H1 (cell line): ENCODE results near the gene PFKP. TPM values are rescaled to one million over a fixed set of nuclear protein-coding genes. Genes with fewer than 3 reads are reported as not detected.

Experiments used
- CTCF ChIA-PET: fragments of 300-600 bp; sonication (Branson Sonifier 250); formaldehyde crosslinking; loops from one replicate; lab custom pipeline; 2021; ENCODE audit not compliant: partially characterized antibody; lab: Charles Lee
- POLR2A ChIA-PET: fragments of 300-600 bp; sonication (Branson Sonifier 250); formaldehyde crosslinking; loops from one replicate; lab custom pipeline; 2021; ENCODE audit warnings: inconsistent platforms; ENCODE audit not compliant: partially characterized antibody; lab: Charles Lee
- DNase-seq, 2 experiments: peaks; one replicate each; pipeline versions ENCODE4 v3.0.0 to v3.0.0-alpha.2; 2010 to 2022; ENCODE audit warnings: low spot score in 2 of 2, low read depth in 1 of 2, mixed read lengths in 1 of 2
- FAIRE-seq: peaks from 2 replicates; lab custom pipeline; 2011; peaks lifted over from hg19 to GRCh38; lab: Jason Lieb, UNC
- H2AFZ ChIP-seq: 2 replicates; pipeline ENCODE4 v1.8.1; 2012; ENCODE audit warnings: low read length, inconsistent platforms
- H2AK5ac ChIP-seq: 2 replicates; pipeline ENCODE4 v1.6.1; 2013; ENCODE audit warnings: low read depth, low read length
- H2BK120ac ChIP-seq: replicated peaks from 2 replicates; pipeline ENCODE3; 2013; ENCODE audit warnings: low read depth, low read length, inconsistent platforms
- H2BK12ac ChIP-seq: 2 replicates; pipeline ENCODE4 v1.6.1; 2013; ENCODE audit warnings: low read depth, low read length
- H2BK15ac ChIP-seq: 2 replicates; pipeline ENCODE4 v1.6.1; 2013; ENCODE audit warnings: low read length
- H2BK20ac ChIP-seq: 2 replicates; pipeline ENCODE4 v1.6.1; 2013; ENCODE audit warnings: low read length
- H2BK5ac ChIP-seq: 2 replicates; pipeline ENCODE4 v1.6.1; 2013; ENCODE audit warnings: low read depth, low read length
- H3K14ac ChIP-seq: 2 replicates; pipeline ENCODE4 v1.6.1; 2013; ENCODE audit warnings: inconsistent platforms; ENCODE audit not compliant: insufficient read length
- H3K18ac ChIP-seq: 2 replicates; pipeline ENCODE4 v1.6.1; 2013; ENCODE audit warnings: low read length; ENCODE audit errors: extremely low read depth
- H3K23ac ChIP-seq: 2 replicates; pipeline ENCODE4 v1.6.1; 2013; ENCODE audit warnings: inconsistent platforms; ENCODE audit not compliant: insufficient read length
- H3K23me2 ChIP-seq: 2 replicates; pipeline ENCODE4 v1.6.1; 2013; ENCODE audit warnings: low read depth, low read length
- H3K27ac ChIP-seq: 2 replicates; pipeline ENCODE4 v1.6.1; 2011; ENCODE audit warnings: low read depth, low read length, inconsistent platforms
- H3K27me3 ChIP-seq, 4 experiments: replicated peaks in 1 of 4; 1 replicate in 1 of 4; 2 replicates in 3 of 4; pipeline versions ENCODE4 v1.6.1 to v1.8.1; 2011 to 2013; ENCODE audit warnings: low read length in 3 of 4, mild to moderate bottlenecking in 3 of 4, inconsistent platforms in 2 of 4, mixed read lengths in 2 of 4, moderate library complexity in 1 of 4; ENCODE audit not compliant: control insufficient read depth in 3 of 4, insufficient read depth in 3 of 4; ENCODE audit errors: extremely low read depth in 1 of 4
- H3K36me3 ChIP-seq, 4 experiments: 2 replicates each; pipeline versions ENCODE4 v1.6.1 to v1.8.1; 2011 to 2013; ENCODE audit warnings: mild to moderate bottlenecking in 4 of 4, low read length in 3 of 4, moderate library complexity in 2 of 4, control low read depth in 1 of 4, inconsistent platforms in 1 of 4; ENCODE audit not compliant: insufficient read depth in 4 of 4, control insufficient read depth in 2 of 4
- H3K4ac ChIP-seq: replicated peaks from 2 replicates; pipeline ENCODE3; 2013; ENCODE audit warnings: low read length, low read depth, mixed read lengths, inconsistent platforms; ENCODE audit not compliant: insufficient read length
- H3K4me1 ChIP-seq, 4 experiments: replicated peaks in 1 of 4; 1 replicate in 1 of 4; 2 replicates in 3 of 4; pipeline versions ENCODE4 v1.6.1 to v1.8.1; 2011 to 2013; ENCODE audit warnings: low read length in 3 of 4, inconsistent platforms in 2 of 4, mixed read lengths in 1 of 4; ENCODE audit not compliant: insufficient read depth in 4 of 4, control insufficient read depth in 3 of 4
- H3K4me2 ChIP-seq, 2 experiments: 2 replicates each; pipeline versions ENCODE4 v1.6.1 to v1.8.1; 2011 to 2013; ENCODE audit warnings: low read depth in 2 of 2, low read length in 2 of 2, control low read depth in 1 of 2, inconsistent platforms in 1 of 2, mild to moderate bottlenecking in 1 of 2; ENCODE audit not compliant: insufficient read depth in 1 of 2
- H3K4me3 ChIP-seq, 4 experiments: fragments of 200-600, 300-600 bp in 1 of 4; sonication (generic), shearing (Covaris generic), sonication (Bioruptor Twin) in 1 of 4; 2 replicates each; pipeline versions ENCODE4 v1.5.1 to v1.8.1; 2011 to 2016; ENCODE audit warnings: low read length in 4 of 4, low read depth in 3 of 4, control low read depth in 2 of 4, inconsistent platforms in 2 of 4, mild to moderate bottlenecking in 2 of 4, mixed read lengths in 1 of 4, moderate library complexity in 1 of 4; ENCODE audit not compliant: insufficient read depth in 2 of 4; ENCODE audit errors: extremely low read depth in 1 of 4
- H3K56ac ChIP-seq: replicated peaks from 2 replicates; pipeline ENCODE3; 2013; ENCODE audit warnings: low read depth, mild to moderate bottlenecking, mixed read lengths, low read length, inconsistent platforms; ENCODE audit not compliant: insufficient read length
- H3K79me1 ChIP-seq: 2 replicates; pipeline ENCODE4 v1.6.1; 2013; ENCODE audit warnings: low read depth, low read length, control low read depth
- H3K79me2 ChIP-seq, 2 experiments: 2 replicates each; pipeline versions ENCODE4 v1.6.1 to v1.8.1; 2012 to 2013; ENCODE audit warnings: low read length in 2 of 2, mild to moderate bottlenecking in 2 of 2, inconsistent platforms in 1 of 2; ENCODE audit not compliant: insufficient read depth in 2 of 2, control insufficient read depth in 1 of 2
- H3K9ac ChIP-seq, 4 experiments: replicated peaks in 1 of 4; 1 replicate in 1 of 4; 2 replicates in 3 of 4; pipeline versions ENCODE4 v1.6.1 to v1.8.1; 2011 to 2013; ENCODE audit warnings: low read depth in 3 of 4, low read length in 3 of 4, control low read depth in 2 of 4, mild to moderate bottlenecking in 2 of 4, moderate library complexity in 2 of 4, inconsistent platforms in 1 of 4; ENCODE audit errors: extremely low read depth in 1 of 4
- H3K9me3 ChIP-seq, 2 experiments: 2 replicates each; pipeline versions ENCODE4 v1.6.1 to v1.8.1; 2012 to 2013; ENCODE audit warnings: mild to moderate bottlenecking in 2 of 2, moderate library complexity in 2 of 2, control low read depth in 1 of 2, inconsistent platforms in 1 of 2, low read depth in 1 of 2, low read length in 1 of 2, mixed read lengths in 1 of 2; ENCODE audit not compliant: insufficient read depth in 2 of 2
- H4K20me1 ChIP-seq, 2 experiments: replicated peaks in 1 of 2; 2 replicates each; pipeline versions ENCODE3 to v1.8.1; 2011 to 2013; ENCODE audit warnings: inconsistent platforms in 2 of 2, low read length in 2 of 2, mild to moderate bottlenecking in 1 of 2; ENCODE audit not compliant: insufficient read depth in 2 of 2, control insufficient read depth in 1 of 2
- H4K5ac ChIP-seq: 2 replicates; pipeline ENCODE4 v1.6.1; 2013; ENCODE audit warnings: low read length, low read depth, mixed read lengths, inconsistent platforms; ENCODE audit not compliant: insufficient read length
- H4K8ac ChIP-seq: 2 replicates; pipeline ENCODE4 v1.8.0; 2013; ENCODE audit warnings: mild to moderate bottlenecking, moderate library complexity, low read length, inconsistent platforms; ENCODE audit not compliant: insufficient read depth; ENCODE audit errors: extremely low read depth
- H4K91ac ChIP-seq: replicated peaks from 2 replicates; pipeline ENCODE3; 2013; ENCODE audit warnings: low read length, mixed read lengths, inconsistent platforms; ENCODE audit not compliant: insufficient read length
- CBX5 ChIP-seq: fragments of 300-800, 300-1000 bp; sonication (generic); IDR thresholded peaks from 2 replicates; pipeline ENCODE4 v1.7.1; 2016; ENCODE audit warnings: antibody characterized with exemption, low read length, low read depth
- CEBPB ChIP-seq: IDR thresholded peaks from 2 replicates; pipeline ENCODE4 v1.6.1; 2012; ENCODE audit warnings: low read depth, low read length
- CHD1 ChIP-seq: IDR thresholded peaks from 2 replicates; pipeline ENCODE4 v1.6.1; 2012; ENCODE audit warnings: low read depth, low read length, improper control_type of control experiment
- E2F6 ChIP-seq: IDR thresholded peaks from 2 replicates; pipeline ENCODE4 v1.6.1; 2012; ENCODE audit warnings: inconsistent platforms
- GABPA ChIP-seq: IDR thresholded peaks from 2 replicates; pipeline ENCODE4 v1.6.1; 2011; ENCODE audit warnings: mild to moderate bottlenecking, low read length, moderate library complexity, borderline replicate concordance; ENCODE audit not compliant: insufficient read depth
- HDAC6 ChIP-seq: IDR thresholded peaks from one replicate; pipeline ENCODE4 v1.7.1; 2012; ENCODE audit warnings: low read depth, mild to moderate bottlenecking, inconsistent platforms, low read length, moderate library complexity
- JUND ChIP-seq: IDR thresholded peaks from 2 replicates; pipeline ENCODE4 v1.6.1; 2011; ENCODE audit warnings: mild to moderate bottlenecking, improper control_type of control experiment, low read length
- NRF1 ChIP-seq: IDR thresholded peaks from 2 replicates; pipeline ENCODE4 v1.6.1; 2011; ENCODE audit warnings: mild to moderate bottlenecking, low read depth, low read length, improper control_type of control experiment
- POLR2AphosphoS5 ChIP-seq: IDR thresholded peaks from 2 replicates; pipeline ENCODE4 v1.6.1; 2011; ENCODE audit warnings: low read depth, low read length
- RAD21 ChIP-seq, 2 experiments: IDR thresholded peaks in 1 of 2; conservative IDR thresholded peaks in 1 of 2; 2 replicates each; pipeline ENCODE4 v1.6.1; 2011; ENCODE audit warnings: low read depth in 2 of 2, low read length in 2 of 2, improper control_type of control experiment in 1 of 2, inconsistent platforms in 1 of 2, mild to moderate bottlenecking in 1 of 2, moderate library complexity in 1 of 2
- SIX5 ChIP-seq: IDR thresholded peaks from 2 replicates; pipeline ENCODE4 v1.6.1; 2011; ENCODE audit warnings: mild to moderate bottlenecking, low read depth, low read length
- SRF ChIP-seq: IDR thresholded peaks from 2 replicates; pipeline ENCODE4 v1.6.1; 2011; ENCODE audit warnings: mild to moderate bottlenecking, low read depth, low read length, moderate library complexity
- TAF1 ChIP-seq: IDR thresholded peaks from 2 replicates; pipeline ENCODE4 v1.6.1; 2011; ENCODE audit warnings: mild to moderate bottlenecking, low read depth, low read length
- USF2 ChIP-seq: IDR thresholded peaks from 2 replicates; pipeline ENCODE4 v1.6.1; 2011; ENCODE audit warnings: low read length, improper control_type of control experiment
- WGBS, 2 experiments: shearing (Covaris generic) in 1 of 2; methylation state at CpG; one replicate each; pipeline versions ENCODE4 v1.1.6 to v1.1.7; 2013 to 2015; ENCODE audit warnings: low lambda C conversion rate in 2 of 2, mixed read lengths in 2 of 2, inconsistent platforms in 1 of 2, low coverage in 1 of 2, missing lambda C conversion rate in 1 of 2; ENCODE audit not compliant: insufficient replicate concordance in 2 of 2, insufficient coverage in 1 of 2, insufficient read length in 1 of 2; ENCODE audit errors: extremely low coverage in 1 of 2, missing lambda C conversion rate in 1 of 2; 5-methylcytosine and 5-hydroxymethylcytosine counted together
- polyA plus RNA-seq, 7 experiments: library from polyadenylated mRNA; depleted of rRNA in 3 of 7; stranded (reverse) in 5 of 7; unstranded in 2 of 7; fragments of >200 nt in 5 of 7; fragments of 200-250 nt in 2 of 7; gene quantifications; 1 replicate in 5 of 7; 2 replicates in 1 of 7; 4 replicates in 1 of 7; pipeline versions ENCODE4 v1.2.1 to v1.2.3, GENCODE V29; 2011 to 2013; ENCODE audit warnings: missing spikeins in 2 of 7, mixed read lengths in 2 of 7
- total RNA-seq: library from RNA; stranded (reverse); fragmentation: NEBNext Ultra II Directional; extraction: Animal tissue kit (Norgen Biotek cat#: 25700); gene quantifications from 2 replicates; pipeline ENCODE4 v1.2.1, GENCODE V29; 2021

The PFKP gene
- total and polyA plus RNA-seq, 2 of the 8 experiments (the other 6 are each of a cell fraction or from before 2014, with no cell fraction given): 51.2 to 128 TPM

DNA sequence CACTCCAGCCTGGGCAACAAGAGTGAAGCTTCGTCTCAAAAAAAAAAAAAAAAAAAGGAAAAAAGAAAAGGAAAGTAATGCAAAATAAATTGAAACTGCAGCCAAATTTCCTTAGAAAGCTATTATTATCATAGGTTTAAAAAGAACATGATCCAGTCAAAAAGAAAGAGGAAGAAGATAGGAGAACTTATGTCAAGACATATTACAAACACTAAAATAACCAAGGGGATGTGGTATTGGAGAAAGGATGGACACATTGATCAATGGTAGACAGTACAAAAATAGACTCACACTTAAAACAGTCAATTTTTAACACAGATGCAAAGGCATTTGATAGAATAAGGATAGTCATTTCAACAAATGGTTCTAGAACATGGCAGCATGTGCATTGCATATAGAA lies 27.3 kb upstream of the PFKP start:
- Histone ChIP-seq H3K27me3 (no peaks in the 10 kb centered on the region), H3K4ac (no peak overlapping the region), H3K9ac (no peak overlapping the region), H3K4me1 (peaks cover 0 to under 1% (median under 1%) of the 10 kb centered on the region in 4 experiments; a peak in 2 of 7 replicates), H3K36me3 (no peaks in the 10 kb centered on the region), H2BK15ac (no peak overlapping the region), H3K79me1 (no peaks in the 10 kb centered on the region), H3K56ac (no peak overlapping the region), H2BK20ac (no peak overlapping the region), H3K23ac (no peak overlapping the region), H3K9me3 (peaks cover 0 to 7% of the 10 kb centered on the region in 2 experiments; a peak in 2 of 4 replicates), H4K91ac (no peak overlapping the region), H2BK120ac (no peak overlapping the region), H2AK5ac (no peak overlapping the region), H2BK12ac (no peak overlapping the region), H4K5ac (no peak overlapping the region), H2AFZ (no peak overlapping the region), H3K23me2 (no peaks in the 10 kb centered on the region), H3K4me2 (no peak overlapping the region), H4K20me1 (no peaks in the 10 kb centered on the region), H4K8ac (no peak overlapping the region), H3K79me2 (no peaks in the 10 kb centered on the region), H3K14ac (no peak overlapping the region), H2BK5ac (no peak overlapping the region), H3K27ac (no peak overlapping the region), H3K4me3 (no peak overlapping the region), H3K18ac (no peak overlapping the region)
- FAIRE-seq: no peak
- DNase-seq: no peak
- ChIA-PET CTCF (no interaction called here), POLR2A (no interaction called here)
- no CpG with 5 or more reads among the region's 1 CpG for WGBS, 2 experiments
- no peak for TF ChIP-seq GABPA
- TF ChIP-seq POLR2AphosphoS5: no peak
- TF ChIP-seq E2F6: no peak
- TF ChIP-seq USF2: no peak
- no peak for TF ChIP-seq NRF1
- TF ChIP-seq SIX5: no peak
- no peak for TF ChIP-seq CEBPB
- no peak for TF ChIP-seq CBX5
- no peak for TF ChIP-seq SRF
- no peak for TF ChIP-seq HDAC6
- TF ChIP-seq TAF1: no peak
- no peak for TF ChIP-seq RAD21 (IDR thresholded peaks at IDR 0.05 in 1 of 2, conservative IDR thresholded peaks at IDR 0.05 in 1 of 2; ENCODE audit: low read depth in 2 of 2, low read length in 2 of 2)
- TF ChIP-seq JUND: no peak
- TF ChIP-seq CHD1: no peak
